H9 (cell line): ENCODE measurements around the gene FAM76B. TPM values are rescaled to one million over a fixed set of nuclear protein-coding genes. Genes with fewer than 3 reads are reported as not detected.

Source experiments
- DNase-seq: peaks from one replicate; pipeline ENCODE4 v3.0.0-alpha.2; 2017
- H2AFZ ChIP-seq: one replicate; pipeline ENCODE4 v1.6.1; 2013; ENCODE audit warnings: mild to moderate bottlenecking, low read length, control low read depth, moderate library complexity
- H2AK5ac ChIP-seq: 2 replicates; pipeline ENCODE4 v1.6.1; 2013; ENCODE audit warnings: low read length, control low read depth, mixed read lengths; ENCODE audit not compliant: insufficient read length
- H2BK120ac ChIP-seq: one replicate; pipeline ENCODE4 v1.6.1; 2013; ENCODE audit warnings: low read depth, mild to moderate bottlenecking, low read length, control low read depth, inconsistent platforms; ENCODE audit not compliant: poor library complexity, severe bottlenecking
- H2BK12ac ChIP-seq: 2 replicates; pipeline ENCODE4 v1.6.1; 2013; ENCODE audit warnings: low read length, control low read depth, mixed read lengths, low read depth; ENCODE audit not compliant: insufficient read length
- H2BK15ac ChIP-seq: 2 replicates; pipeline ENCODE4 v1.6.1; 2013; ENCODE audit warnings: low read depth, low read length, control low read depth
- H2BK20ac ChIP-seq: one replicate; pipeline ENCODE4 v1.6.1; 2013; ENCODE audit warnings: low read depth, mild to moderate bottlenecking, low read length, control low read depth, inconsistent platforms; ENCODE audit not compliant: poor library complexity, severe bottlenecking
- H2BK5ac ChIP-seq: 2 replicates; pipeline ENCODE4 v1.6.1; 2013; ENCODE audit warnings: low read length, control low read depth, mixed read lengths; ENCODE audit not compliant: insufficient read length
- H3K14ac ChIP-seq: 2 replicates; pipeline ENCODE4 v1.6.1; 2013; ENCODE audit warnings: low read length, control low read depth; ENCODE audit not compliant: insufficient read depth
- H3K18ac ChIP-seq: 2 replicates; pipeline ENCODE4 v1.6.1; 2013; ENCODE audit warnings: low read depth, mild to moderate bottlenecking, mixed read lengths, low read length, control low read depth; ENCODE audit not compliant: insufficient read length
- H3K23ac ChIP-seq: 2 replicates; pipeline ENCODE4 v1.6.1; 2013; ENCODE audit warnings: low read length, control low read depth, mixed read lengths, low read depth; ENCODE audit not compliant: insufficient read length
- H3K23me2 ChIP-seq: 2 replicates; pipeline ENCODE4 v1.6.1; 2013; ENCODE audit warnings: low read depth, mild to moderate bottlenecking, mixed read lengths, low read length, control low read depth; ENCODE audit not compliant: insufficient read length, poor library complexity, severe bottlenecking
- H3K27ac ChIP-seq: 2 replicates; pipeline ENCODE4 v1.5.1; 2013; ENCODE audit warnings: low read length, control low read depth, mixed read lengths, low read depth; ENCODE audit not compliant: insufficient read length
- H3K27me3 ChIP-seq: 2 replicates; pipeline ENCODE4 v1.6.1; 2013; ENCODE audit warnings: low read length, control low read depth, inconsistent platforms; ENCODE audit not compliant: insufficient read depth
- H3K4ac ChIP-seq: 2 replicates; pipeline ENCODE4 v1.6.1; 2013; ENCODE audit warnings: low read depth, mild to moderate bottlenecking, control low read depth, inconsistent platforms, low read length, moderate library complexity
- H3K4me1 ChIP-seq: 2 replicates; pipeline ENCODE4 v1.6.1; 2013; ENCODE audit warnings: low read length, control low read depth, inconsistent platforms; ENCODE audit not compliant: insufficient read depth
- H3K4me2 ChIP-seq: 2 replicates; pipeline ENCODE4 v1.6.1; 2013; ENCODE audit warnings: low read length, control low read depth, mixed read lengths; ENCODE audit not compliant: insufficient read length, insufficient read depth
- H3K56ac ChIP-seq: 2 replicates; pipeline ENCODE4 v1.6.1; 2013; ENCODE audit warnings: low read depth, mild to moderate bottlenecking, mixed read lengths, low read length, control low read depth; ENCODE audit not compliant: insufficient read length
- H3K79me1 ChIP-seq: 2 replicates; pipeline ENCODE4 v1.6.1; 2013; ENCODE audit warnings: low read depth, mild to moderate bottlenecking, moderate library complexity, low read length, control low read depth, inconsistent platforms; ENCODE audit not compliant: insufficient read depth, poor library complexity, severe bottlenecking
- H3K79me2 ChIP-seq: 2 replicates; pipeline ENCODE4 v1.6.1; 2013; ENCODE audit warnings: low read length, control low read depth, inconsistent platforms; ENCODE audit not compliant: insufficient read depth
- H3K9ac ChIP-seq: 2 replicates; pipeline ENCODE4 v1.6.1; 2013; ENCODE audit warnings: low read length, control low read depth, mixed read lengths; ENCODE audit not compliant: insufficient read length; ENCODE audit errors: extremely low read depth
- H3K9me3 ChIP-seq: one replicate; pipeline ENCODE4 v1.6.1; 2013; ENCODE audit warnings: low read depth, low read length, inconsistent platforms; ENCODE audit not compliant: control insufficient read depth
- H3T11ph ChIP-seq: one replicate; pipeline ENCODE4 v1.6.1; 2013; ENCODE audit warnings: mild to moderate bottlenecking, low read length, control low read depth, inconsistent platforms
- H4K20me1 ChIP-seq: one replicate; pipeline ENCODE4 v1.6.1; 2013; ENCODE audit not compliant: control insufficient read depth, insufficient read length, insufficient read depth
- H4K5ac ChIP-seq: 2 replicates; pipeline ENCODE4 v1.6.1; 2013; ENCODE audit warnings: low read depth, mild to moderate bottlenecking, mixed read lengths, low read length, control low read depth; ENCODE audit not compliant: insufficient read length
- H4K8ac ChIP-seq: replicated peaks from 2 replicates; pipeline ENCODE4 v1.6.1; 2013; ENCODE audit warnings: low read length, control low read depth, mixed read lengths, low read depth; ENCODE audit not compliant: insufficient read length
- H4K91ac ChIP-seq: 2 replicates; pipeline ENCODE4 v1.6.1; 2013; ENCODE audit warnings: low read depth, mild to moderate bottlenecking, moderate library complexity, mixed read lengths, low read length, control low read depth; ENCODE audit not compliant: insufficient read length
- H3K27ac Mint-ChIP-seq, 3 experiments: 2 replicates in 2 of 3; 3 replicates in 1 of 3; pipeline ENCODE4 v1.8.0; 2020 to 2021; ENCODE audit warnings: mixed read lengths in 3 of 3, mild to moderate bottlenecking in 1 of 3, moderate library complexity in 1 of 3
- H3K27me3 Mint-ChIP-seq: 2 replicates; pipeline ENCODE4 v1.8.0; 2021; ENCODE audit warnings: low read depth, mild to moderate bottlenecking, moderate library complexity, mixed read lengths
- H3K36me3 Mint-ChIP-seq, 3 experiments: 2 replicates in 2 of 3; 3 replicates in 1 of 3; pipeline ENCODE4 v1.8.0; 2020 to 2021; ENCODE audit warnings: low read depth in 3 of 3, mixed read lengths in 3 of 3; ENCODE audit not compliant: insufficient read depth in 1 of 3
- H3K4me1 Mint-ChIP-seq, 2 experiments: 2 replicates each; pipeline ENCODE4 v1.8.0; 2020; ENCODE audit warnings: mixed read lengths in 2 of 2
- H3K4me3 Mint-ChIP-seq, 2 experiments: 2 replicates in 1 of 2; 3 replicates in 1 of 2; pipeline ENCODE4 v1.8.0; 2020 to 2021; ENCODE audit warnings: mild to moderate bottlenecking in 2 of 2, mixed read lengths in 2 of 2, moderate library complexity in 1 of 2
- H3K9me3 Mint-ChIP-seq, 2 experiments: 2 replicates in 1 of 2; 3 replicates in 1 of 2; pipeline ENCODE4 v1.8.0; 2020; ENCODE audit warnings: mild to moderate bottlenecking in 2 of 2, mixed read lengths in 2 of 2, moderate library complexity in 1 of 2
- CTCF ChIP-seq: fragments of 200-600 bp; sonication (generic); conservative IDR thresholded peaks from 3 replicates; pipeline ENCODE4 v1.8.0; 2021; ENCODE audit warnings: antibody characterized with exemption, mild to moderate bottlenecking
- WGBS: extraction: QIAGEN DNeasy Blood & Tissue Kit; methylation state at CpG from one replicate; pipeline ENCODE4 v1.1.7; 2013; ENCODE audit warnings: missing lambda C conversion rate, low lambda C conversion rate, mixed read lengths; ENCODE audit not compliant: insufficient read length; ENCODE audit errors: extremely low coverage; 5-methylcytosine and 5-hydroxymethylcytosine counted together
- total RNA-seq: library from RNA; stranded (reverse); gene quantifications from 2 replicates; pipeline ENCODE4 v1.2.1, GENCODE V29; 2021

Gene FAM76B
- total RNA-seq, 1 experiment from 2014 or later = 31.5 TPM

- Histone ChIP-seq H2BK5ac (no peak overlapping the region), H3K18ac (no peak overlapping the region), H2BK15ac (no peak overlapping the region), H3K23ac (no peak overlapping the region), H3K23me2 (no peaks in the 10 kb centered on the region), H2BK20ac (no peak overlapping the region), H3K4me2 (no peak overlapping the region), H3K14ac (no peak overlapping the region), H3K9me3 (no peaks in the 10 kb centered on the region), H2AFZ (no peak overlapping the region), H2AK5ac (no peak overlapping the region), H3K27me3 (no peaks in the 10 kb centered on the region), H3K56ac (no peak overlapping the region), H3K4ac (no peak overlapping the region), H4K91ac (no peak overlapping the region), H4K5ac (no peak overlapping the region), H2BK12ac (no peak overlapping the region), H3K79me2 (no peaks in the 10 kb centered on the region), H3T11ph (no peak overlapping the region), H2BK120ac (no peak overlapping the region), H3K27ac (no peak overlapping the region), H4K20me1 (no peaks in the 10 kb centered on the region), H4K8ac (no peak overlapping the region), H3K9ac (no peak overlapping the region), H3K79me1 (no peaks in the 10 kb centered on the region), H3K4me1 (no peaks in the 10 kb centered on the region)
- Mint-ChIP-seq H3K27ac (no peak overlapping the region), H3K9me3 (no peaks in the 10 kb centered on the region), H3K27me3 (no peaks in the 10 kb centered on the region), H3K4me3 (no peak overlapping the region), H3K36me3 (peaks cover 1 to 12% (median 7%) of the 10 kb centered on the region in 3 experiments; a peak in 4 of 7 replicates), H3K4me1 (no peaks in the 10 kb centered on the region)
- TF ChIP-seq CTCF = no peak
- no CpG with 5 or more reads among the region's 3 CpGs for WGBS
- no peak for DNase-seq
Measured at GRCh38 chr11:95766701-95767100, 22.9 kb downstream of the FAM76B start.
